DMS 273 (cell line): ENCODE measurements around the gene ORM2.
"Not testable (repeated sequence)": the region's sequence is repeated elsewhere in the genome, so short reads cannot be mapped to it uniquely, and the experiment has no call there.

Source experiments
- DNase-seq: peaks from one replicate; lab custom pipeline; 2025; ENCODE audit not compliant: unreplicated experiment; lab: John Stamatoyannopoulos, UW

ORM2 gene

DNA sequence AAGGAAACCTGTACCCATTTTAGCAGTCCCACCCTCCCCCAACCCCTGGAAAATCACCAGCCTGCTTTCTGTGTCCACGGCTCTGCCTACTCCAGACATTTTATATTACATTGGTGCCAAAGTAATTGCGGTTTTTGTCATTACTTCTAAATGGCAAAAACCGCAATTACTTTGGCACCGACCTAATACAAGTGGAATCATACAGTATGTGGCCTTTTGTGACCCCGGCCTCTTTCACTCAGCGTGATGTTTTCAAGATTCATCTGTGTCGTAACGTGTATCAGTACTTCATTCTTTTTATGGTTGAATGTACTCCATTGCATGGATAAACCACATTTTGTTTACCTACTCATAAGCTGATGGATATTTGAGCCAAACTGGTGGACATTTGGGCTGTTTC, 16.5 kb upstream of the ORM2 start:
- DNase-seq: no peak

- DNase-seq: peak; percentile 74
Measured at GRCh38 chr9:114314256-114314867, 15.3 kb upstream of the ORM2 start.

DNA sequence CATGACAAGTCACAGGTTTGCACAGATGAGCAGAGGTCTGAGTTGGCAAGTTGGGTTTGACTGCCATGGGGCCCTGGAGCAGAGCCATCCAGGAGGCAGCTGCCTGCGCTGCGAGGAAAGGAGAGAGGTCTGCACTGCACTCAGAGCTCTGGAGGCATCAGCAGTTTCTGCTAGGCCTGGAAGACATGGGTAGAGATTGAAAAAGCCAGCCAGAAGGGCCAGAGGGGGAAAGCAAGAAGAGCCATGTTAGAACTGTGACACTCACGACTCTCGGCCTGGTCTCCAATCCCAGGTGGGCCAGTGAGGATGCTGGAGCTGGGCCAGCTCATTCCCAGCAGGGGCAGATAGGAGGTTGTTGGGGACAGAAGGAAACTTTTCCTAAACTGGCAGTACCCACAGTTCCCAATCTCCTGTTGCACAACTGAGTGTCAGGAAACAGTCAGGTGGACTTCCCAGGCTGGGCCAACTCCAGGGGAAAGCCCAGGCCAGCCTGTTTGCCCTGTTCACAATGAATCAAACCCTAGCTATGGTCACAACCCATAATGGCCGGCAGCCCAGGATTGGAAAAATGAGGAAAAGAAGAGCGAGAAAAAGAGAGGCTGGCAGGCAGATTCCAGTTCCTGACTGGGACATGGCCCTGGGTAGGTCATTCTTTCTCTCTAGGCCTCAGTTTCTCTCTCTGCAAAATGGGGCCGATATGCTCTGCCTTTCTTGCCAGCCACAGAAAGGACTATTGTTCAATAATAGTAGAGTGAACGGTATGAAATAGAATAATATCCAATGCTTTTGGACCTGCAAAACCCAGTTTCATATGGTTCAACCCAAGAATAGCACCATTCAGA, 14.6 kb upstream of the ORM2 start:
- peak; percentile 59 for DNase-seq

- DNase-seq: peak; percentile 12
Measured at GRCh38 chr9:114315723-114316363, 13.8 kb upstream of the ORM2 start.

DNA sequence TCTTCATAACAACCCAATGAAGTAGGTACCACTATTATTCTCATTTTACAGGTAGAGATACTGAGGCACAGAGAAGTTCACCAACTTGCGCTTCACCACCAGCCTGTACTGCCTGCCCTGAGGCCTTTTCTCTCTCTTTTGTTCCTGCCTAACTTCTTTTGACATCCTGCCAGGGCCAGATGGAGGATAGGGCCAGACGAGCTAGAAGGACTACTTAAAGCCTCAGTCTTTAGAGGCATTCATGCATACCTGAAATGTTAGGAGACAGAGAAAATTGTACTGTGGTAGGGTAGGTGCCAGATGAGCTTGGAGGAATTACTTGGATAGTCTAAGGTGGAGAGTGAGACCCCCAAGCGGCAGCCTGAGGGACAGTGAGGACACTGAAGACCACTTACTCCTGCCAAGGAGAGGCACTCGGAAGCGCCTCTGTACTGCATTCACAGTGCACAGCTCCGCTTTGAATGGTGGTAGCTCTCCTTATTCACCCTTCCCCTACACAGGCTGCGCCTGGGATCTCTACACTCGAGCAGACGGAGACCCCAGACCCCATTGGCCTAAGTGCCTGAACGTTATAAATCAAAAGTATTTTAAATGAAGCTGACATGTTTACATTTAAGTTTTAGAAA, 13.0 kb upstream of the ORM2 start:
- DNase-seq: peak; percentile 94

GRCh38 chr9:114317665-114318357, 11.9 kb upstream of the ORM2 start:
- peak; percentile 35 for DNase-seq

GRCh38 chr9:114318416-114318815, 11.3 kb upstream of the ORM2 start:
- DNase-seq: no peak

GRCh38 chr9:114319147-114319546, 10.5 kb upstream of the ORM2 start:
- peak; percentile 14 for DNase-seq

GRCh38 chr9:114320710-114321109, 9.0 kb upstream of the ORM2 start:
- DNase-seq: not testable (repeated sequence)

DNA sequence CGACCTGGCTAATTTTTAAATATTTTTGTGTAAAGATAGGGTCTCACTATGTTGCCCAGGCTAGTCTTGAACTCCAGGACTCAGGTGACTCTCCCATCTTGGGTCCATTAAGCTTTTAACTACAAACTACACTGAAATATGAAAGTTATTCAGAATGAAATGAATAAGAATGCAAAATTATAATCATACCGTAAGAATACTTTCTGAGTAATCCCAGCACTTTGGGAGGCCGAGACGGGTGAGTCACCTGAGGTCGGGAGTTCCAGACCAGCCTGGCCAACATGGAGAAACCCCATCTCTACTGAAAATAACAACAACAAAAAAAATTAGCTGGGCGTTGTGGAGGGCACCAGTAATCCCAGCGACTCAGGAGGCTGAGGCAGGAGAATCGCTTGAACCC, 7.9 kb upstream of the ORM2 start:
- no peak for DNase-seq

- peak; percentile 12 for DNase-seq
Measured at GRCh38 chr9:114322160-114322818, 7.4 kb upstream of the ORM2 start.

GRCh38 chr9:114322831-114323531, 6.7 kb upstream of the ORM2 start, which contains the start of gene ORM1:
Gene ORM1, plus strand, starts transcription at chr9:114323098. Its CDS starts 36 bp downstream, at chr9:114323134.
- DNase-seq: not testable (repeated sequence)

- DNase-seq: not testable (repeated sequence)
Measured at GRCh38 chr9:114323849-114324248, 5.8 kb upstream of the ORM2 start.

DNA sequence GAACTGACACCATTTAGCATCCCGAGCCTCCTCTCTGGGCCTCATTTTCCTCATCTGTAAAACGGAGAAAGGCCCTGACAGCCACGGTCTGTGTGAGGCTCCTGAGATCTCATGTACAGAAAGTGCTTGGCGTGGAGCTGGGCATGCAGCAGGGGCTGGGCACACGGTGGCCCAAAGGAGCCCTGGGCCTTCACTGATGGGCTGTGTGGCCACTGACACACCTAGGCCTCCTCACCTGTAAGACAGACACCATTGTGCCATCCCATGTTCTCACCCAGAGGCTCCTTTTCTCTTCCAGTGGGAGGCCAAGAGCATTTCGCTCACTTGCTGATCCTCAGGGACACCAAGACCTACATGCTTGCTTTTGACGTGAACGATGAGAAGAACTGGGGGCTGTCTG, 5.2 kb upstream of the ORM2 start:
- DNase-seq: no peak

DNA sequence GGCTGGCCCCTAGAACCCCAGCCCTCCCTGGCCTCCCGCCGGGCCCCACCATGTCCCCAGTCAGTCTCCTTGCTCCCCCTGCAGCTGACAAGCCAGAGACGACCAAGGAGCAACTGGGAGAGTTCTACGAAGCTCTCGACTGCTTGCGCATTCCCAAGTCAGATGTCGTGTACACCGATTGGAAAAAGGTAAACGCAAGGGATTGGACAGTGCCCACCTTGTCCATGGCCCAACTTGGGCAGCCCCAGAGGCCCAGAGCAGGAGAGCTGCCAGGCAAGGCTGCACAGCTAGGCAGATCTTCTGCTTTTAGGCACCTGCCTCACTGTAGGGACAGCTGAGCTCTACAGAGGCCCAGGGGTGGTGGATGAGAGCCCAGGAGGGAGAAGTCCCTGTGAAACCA, 4.7 kb upstream of the ORM2 start:
- DNase-seq: not testable (repeated sequence)

GRCh38 chr9:114325684-114326254, 3.9 kb upstream of the ORM2 start:
- not testable (repeated sequence) for DNase-seq

GRCh38 chr9:114327749-114328148, 1.9 kb upstream of the ORM2 start:
- DNase-seq: no peak

- DNase-seq: peak; percentile 9
Measured at GRCh38 chr9:114328357-114328820, 1.3 kb upstream of the ORM2 start.

- DNase-seq: peak; percentile 6
Measured at GRCh38 chr9:114328937-114329624, 588 bp upstream of the ORM2 start.
